HG03066 (cell line): ENCODE data around the gene RIMKLB.
"Not testable (repeated sequence)": the region's sequence is repeated elsewhere in the genome, so short reads cannot be mapped to it uniquely, and the experiment has no call there.

ENCODE experiments used
- ATAC-seq: cut with Tn5 transposase; IDR thresholded peaks from one replicate; pipeline ENCODE4 v1.9.1; 2021; ENCODE audit warnings: low read depth; ENCODE audit not compliant: unreplicated experiment

RIMKLB gene

DNA sequence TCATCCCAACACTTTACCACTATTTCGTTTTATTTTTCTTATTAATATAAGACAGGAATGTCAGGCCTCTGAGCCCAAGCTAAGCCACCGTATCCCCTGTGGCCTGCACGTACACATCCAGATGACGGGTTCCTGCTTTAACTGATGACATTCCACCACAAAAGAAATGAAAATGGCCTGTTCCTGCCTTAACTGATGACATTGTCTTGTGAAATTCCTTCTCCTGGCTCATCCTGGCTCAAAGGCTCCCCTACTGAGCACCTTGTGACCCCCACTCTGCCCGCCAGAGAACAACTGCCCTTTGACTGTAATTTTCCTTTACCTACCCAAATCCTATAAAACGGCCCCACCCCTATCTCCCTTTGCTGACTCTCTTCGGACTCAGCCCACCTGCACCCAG, 112.3 kb downstream of the RIMKLB start:
- ATAC-seq, result not testable (repeated sequence)

DNA sequence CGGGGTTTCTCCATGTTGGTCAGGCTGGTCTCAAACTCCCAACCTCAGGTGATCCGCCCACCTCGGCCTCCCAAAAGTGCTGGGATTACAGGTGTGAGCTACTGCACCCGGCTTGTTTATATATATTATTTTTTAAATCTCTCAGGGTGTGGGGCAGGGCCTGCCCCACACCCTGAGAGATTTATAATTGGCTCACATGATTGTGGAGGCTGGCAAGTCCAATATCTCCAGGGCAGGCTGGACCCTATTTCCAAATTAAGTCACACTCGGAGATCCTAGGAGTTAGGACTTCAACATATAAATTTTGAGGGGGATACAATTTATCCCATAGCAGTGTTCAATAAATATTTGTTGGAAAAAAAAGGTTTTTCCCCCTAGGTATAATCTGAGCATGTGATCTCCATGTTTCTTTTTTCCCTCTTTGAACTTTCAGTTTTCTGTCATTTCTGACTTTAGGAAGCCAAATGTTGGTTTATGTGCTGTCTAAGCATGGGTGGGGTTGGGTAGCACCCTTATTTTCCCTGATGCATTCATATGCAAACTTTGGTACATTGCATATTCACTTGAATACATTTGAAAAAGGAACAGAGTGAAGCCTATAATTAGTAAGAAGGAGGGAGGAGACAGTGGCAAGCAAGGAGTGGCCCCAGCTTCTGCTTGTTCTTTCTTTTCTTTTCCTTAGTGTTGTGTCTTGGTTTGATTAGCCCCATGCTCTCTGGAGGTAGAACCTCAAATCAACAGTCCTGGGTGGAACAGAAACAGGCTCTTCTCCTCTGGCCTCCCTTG, 116.0 kb downstream of the RIMKLB start:
- no peak for ATAC-seq

DNA sequence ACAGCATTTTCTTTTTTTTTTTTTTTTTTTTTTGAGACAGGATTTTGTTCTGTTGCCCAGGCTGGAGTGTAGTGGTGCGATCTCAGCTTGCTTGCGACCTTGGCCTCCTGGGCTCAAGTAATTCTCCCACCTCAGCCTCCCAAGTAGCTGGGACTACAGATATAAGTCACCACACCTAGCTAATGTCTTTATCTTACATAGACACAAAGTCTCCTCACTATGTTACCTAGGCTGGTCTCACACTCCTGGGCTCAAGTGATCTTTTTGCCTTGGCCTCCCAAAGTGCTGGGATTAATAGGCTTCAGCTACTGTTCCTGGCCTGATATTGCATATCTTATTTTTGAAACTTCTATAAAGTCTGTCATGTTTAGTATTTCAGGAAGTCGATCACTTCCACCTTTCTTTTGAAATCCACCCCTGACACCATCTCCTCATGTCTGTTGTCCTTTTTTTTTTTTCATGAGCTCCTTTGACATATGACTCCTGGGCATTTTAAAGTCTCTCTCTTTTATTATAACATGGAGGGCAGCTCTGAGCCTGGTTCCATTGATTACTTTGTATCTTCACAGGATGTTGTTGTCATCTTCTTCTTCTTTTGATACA, 118.8 kb downstream of the RIMKLB start:
- ATAC-seq, result no peak

DNA sequence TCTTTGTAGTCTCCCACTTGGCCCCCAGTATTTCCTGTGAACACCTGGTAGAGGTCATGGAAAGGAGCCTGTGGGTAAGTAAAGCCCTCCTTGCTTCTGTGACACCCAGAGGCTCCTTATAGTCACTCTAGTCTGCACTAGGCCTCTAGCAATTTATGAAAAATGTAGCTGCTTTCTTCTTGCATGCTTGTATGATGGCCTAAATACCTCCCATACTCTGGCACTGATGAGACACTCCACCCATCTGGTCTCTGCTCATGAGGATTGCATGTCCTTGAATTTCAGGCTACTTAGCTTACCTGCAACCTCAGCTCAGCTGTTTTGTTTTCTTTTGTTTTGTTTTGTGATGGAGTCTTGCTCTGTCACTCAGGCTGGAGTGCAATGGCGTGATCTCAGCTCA, 120.1 kb downstream of the RIMKLB start:
- ATAC-seq, result no peak

DNA sequence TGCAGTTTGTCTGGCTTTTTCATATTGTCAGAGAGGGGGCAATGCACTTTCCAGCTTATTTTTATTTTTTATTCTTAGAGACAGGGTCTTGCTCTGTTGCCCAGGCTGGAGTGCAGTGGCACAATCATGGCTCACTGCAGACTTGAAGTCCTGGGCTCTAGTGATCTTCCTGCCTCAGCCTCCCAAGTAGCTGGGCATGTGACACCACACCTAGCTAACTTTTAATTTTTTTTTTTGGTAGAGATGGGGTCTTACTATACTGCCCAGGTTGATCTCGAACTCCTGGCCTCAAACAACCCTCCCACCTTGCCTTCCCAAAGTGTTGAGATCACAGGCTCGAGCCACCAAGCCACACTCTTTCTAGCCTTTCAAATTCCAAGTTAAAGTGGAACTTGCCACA, 120.7 kb downstream of the RIMKLB start:
- ATAC-seq, result no peak

DNA sequence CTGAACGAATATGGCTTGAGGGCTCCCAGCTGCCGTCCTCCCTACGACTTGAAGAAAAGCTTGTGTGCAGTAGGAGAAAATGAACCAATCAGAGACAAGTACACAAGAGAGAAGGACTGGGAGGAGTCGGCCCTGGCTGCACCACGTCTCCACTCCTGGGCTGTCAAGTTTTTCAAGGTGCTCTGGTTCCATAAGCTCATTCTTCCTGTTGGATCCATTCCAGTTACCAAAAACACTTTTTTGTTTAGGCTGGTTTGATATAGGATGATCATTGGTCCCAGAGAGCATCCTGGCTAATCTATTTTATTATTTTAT, 121.8 kb downstream of the RIMKLB start:
- no peak for ATAC-seq

DNA sequence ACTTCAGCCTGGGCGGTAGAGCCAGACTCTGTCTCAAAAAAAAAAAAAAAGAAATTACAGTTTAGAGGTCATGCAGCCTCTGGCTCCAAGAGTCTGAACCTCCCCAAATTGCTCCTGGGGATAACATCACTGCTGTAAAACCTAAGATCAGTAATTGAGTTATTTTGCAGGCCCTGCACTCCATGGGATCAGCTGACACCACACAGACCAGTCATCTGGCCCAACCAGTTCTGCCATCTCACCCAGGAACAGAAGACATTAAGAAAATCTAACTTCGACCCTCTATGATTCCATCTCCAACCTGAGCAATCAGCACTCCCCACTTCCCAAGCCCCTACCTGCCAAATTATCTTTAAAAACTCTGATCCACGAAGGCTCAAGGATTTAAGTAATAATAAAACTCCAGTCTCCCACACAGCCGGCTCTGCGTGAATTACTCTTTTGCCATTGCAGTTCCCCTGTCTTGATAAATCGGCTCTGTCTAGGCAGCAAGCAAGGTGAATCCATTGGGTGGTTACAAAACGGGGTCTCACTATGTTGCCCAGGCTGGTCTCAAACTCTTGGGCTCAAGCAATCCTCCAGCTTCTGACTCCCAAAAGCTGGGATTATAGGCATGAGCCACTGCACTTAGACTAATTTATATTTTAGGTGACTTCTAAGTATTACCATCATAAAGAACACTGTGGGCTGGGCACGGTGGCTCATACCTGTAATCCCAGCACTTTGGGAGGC, 123.1 kb downstream of the RIMKLB start:
- not testable (repeated sequence) for ATAC-seq

DNA sequence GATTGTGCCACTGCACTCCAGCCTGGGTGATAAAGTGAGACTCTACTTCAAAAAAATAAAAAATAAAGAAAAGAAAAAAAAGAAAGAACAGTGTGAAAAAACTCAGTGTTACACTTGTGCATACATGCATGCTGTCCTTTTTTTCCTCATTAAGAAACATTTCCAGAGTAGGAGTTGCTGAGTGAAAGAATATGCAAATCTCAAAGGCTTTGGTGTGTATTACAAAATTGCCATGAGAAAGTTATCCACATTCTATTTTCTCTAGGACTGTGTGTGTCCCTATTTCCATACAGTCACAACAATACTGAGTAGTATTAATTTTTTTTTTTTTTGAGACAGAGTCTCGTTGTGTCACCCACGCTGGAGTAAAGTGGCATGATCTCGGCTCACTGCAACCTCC, 123.8 kb downstream of the RIMKLB start:
- ATAC-seq, result no peak

DNA sequence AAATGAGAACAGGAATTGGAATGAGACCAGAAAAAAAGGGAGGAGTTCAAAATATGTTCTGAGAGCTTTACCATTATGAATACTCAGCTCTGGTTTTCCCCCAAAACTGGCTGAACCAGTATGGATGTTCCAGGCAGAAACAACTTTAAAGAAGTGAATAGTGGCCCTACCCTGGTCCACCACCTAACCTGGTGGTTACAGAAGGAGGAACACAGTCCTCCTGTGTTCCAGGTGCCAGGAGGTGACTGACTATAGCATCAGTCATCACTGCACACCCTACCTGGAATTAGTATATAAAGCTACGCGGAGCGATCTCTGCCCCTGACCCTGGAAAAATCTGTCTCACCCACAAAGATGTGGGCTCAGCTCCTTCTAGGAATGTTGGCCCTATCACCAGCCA, 124.5 kb downstream of the RIMKLB start, which contains the start of gene A2ML1:
A2ML1 (plus strand) TSS at position 324 of the 400 bp plus-strand sequence; CDS start at position 355, 31 bp downstream.
- no peak for ATAC-seq

DNA sequence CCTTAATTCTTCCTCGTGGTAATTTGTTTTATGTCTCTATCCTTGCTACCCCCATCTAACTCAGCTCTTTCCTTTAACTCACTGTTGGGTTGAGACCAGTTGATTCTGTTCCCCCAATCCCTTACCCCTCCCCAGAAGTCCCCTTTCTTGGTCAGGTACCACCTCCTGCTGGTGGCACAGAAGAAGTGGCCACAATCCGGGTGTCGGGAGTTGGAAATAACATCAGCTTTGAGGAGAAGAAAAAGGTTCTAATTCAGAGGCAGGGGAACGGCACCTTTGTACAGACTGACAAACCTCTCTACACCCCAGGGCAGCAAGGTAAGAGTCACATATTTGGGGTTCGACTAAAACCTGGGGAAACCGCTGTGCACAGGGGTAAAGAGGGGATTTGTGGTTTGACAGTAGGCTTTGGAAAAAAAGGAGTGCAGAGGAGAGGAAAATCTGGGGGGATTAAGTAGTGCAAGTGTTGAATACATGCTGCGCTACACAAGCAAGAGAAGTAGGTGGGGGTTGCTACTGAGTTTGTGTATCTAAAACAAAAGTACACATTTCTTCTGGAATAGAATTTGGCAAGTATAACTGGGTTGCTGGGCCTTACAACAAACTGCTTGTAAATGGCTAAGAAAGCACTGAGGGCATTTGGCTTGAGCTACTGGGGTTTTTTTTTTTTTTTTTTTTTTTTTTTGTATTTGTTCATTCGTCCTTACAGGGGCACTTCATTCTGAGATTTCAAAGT, 125.9 kb downstream of the RIMKLB start:
- ATAC-seq, result no peak

DNA sequence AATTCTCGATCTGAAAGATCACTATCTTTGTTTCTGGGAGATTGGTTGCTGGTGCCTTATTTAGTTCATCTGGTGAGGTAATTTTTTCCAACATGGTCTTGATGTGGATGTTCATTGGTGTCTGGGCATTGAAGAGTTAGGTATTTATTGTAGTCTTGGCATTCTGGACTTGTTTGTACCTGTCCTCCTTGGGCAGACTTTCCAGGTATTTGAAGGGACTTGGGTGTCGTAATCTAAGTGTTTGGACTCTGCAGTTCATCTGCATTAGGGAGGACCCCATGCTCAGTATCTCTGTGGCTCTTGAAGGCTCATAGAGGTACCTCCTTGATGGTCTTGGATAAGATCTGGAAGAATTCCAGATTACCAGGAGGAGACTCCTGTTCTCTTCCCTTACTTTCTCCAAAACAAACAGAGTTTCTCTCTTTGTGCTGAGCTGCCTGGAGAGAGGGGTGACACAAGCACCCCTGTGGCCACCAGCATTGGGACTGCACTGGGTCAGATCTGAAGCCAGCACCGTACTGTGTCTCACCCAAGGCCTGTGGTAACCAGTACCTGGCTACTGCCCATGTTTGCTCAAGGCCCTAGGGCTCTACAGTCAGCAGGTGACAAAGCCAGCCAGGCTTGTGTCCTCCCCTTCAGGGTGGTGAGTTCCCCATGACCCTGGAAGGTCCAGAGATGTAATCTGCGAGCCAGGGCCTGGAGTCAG, 129.9 kb downstream of the RIMKLB start:
- no peak for ATAC-seq

DNA sequence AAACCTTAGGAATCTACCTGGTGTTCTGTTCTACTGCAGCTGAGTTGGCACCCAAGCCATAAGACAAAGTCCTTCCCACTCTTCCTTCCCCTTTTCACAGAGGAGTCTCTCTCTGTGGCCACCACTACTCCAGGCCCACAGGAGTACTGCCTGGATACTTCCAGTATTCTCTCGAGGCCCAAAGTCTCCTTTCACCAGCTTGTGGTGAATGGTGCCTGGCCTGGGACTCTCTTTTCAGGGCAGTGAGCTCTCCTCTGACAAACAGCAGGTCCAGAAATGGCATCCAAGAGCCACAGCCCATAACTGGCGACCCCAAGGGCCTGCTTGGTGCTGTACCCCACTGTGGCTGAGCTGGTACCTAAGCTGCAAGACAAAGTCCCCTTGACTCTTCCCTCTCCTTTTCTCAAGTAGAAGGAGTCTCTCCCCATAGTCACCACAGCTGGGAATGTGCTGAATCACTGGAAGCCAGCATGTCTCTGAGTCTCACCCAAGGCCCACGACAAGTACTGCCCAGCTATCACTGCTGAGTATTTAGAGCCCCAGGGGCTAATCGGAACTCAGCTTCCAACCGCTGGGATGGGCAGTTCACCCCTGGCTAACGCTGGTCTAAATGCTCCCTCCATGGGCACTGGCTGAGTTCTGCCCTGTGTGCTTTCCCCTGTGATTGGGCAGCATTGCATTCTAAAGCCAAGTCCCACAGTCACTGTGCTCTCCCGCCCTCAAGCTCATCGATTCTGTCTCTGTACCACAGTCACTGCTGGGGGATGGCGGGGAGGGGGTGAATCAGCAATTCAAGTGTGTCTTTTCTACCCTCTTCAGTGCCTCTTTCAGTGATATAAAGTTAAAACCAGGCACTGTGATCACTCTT, 130.7 kb downstream of the RIMKLB start:
- no peak for ATAC-seq

DNA sequence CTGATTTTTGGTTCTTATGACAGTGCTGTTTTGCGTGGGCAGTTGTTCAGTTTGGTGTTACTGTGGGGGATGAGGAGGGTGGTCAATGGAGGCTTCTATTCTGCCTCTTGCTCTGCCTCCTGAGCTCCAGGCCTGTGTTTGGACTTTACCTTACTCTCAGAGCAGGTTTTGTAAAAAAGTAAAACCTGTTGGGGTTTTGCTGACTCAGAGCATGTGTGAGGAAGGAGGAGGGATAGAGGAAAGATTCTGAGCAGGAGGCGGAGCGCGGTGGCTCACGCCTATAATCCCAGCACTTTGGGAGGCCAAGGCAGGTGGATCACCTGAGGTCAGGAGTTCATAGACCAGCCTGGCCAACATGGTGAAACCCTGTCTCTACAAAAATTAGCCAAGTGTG, 131.3 kb downstream of the RIMKLB start:
- ATAC-seq, result no peak

DNA sequence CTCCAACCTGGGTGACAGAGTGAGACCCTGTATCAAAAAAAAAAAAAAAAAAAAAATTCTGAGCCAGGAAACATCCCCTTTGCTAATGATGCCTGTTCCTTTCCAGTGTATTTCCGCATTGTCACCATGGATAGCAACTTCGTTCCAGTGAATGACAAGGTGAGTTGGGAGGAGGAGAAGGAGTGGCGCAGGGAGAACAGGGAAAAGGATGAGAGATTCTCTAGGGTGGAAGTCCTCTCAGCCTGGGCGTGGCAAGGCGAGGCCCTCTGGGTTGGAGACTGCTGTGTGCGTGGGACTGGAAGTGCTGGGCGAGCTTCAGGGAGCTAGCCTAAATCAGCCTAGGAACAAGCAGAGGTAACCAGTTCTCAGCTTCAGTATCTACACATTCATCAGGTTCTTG, 131.8 kb downstream of the RIMKLB start:
- no peak for ATAC-seq

DNA sequence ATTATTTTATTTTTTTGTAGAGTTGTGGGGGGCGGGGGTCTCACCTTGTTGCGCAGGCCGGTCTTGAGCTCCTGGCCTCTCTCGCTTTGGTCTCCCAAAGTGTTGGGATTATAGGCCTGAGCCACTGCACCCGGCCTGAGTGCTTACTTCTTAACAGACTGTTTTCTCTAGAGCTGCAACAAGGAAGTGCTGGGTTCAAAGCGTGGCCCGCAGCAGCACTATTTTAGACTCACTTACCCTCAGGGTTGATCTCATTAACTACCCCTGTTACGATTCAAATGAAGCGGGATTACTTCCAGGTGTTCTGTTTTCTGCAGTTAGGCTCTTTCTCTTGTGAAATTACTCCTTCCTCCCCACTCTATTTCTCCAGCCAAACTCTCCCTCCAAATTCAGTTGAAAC, 133.3 kb downstream of the RIMKLB start:
- no peak for ATAC-seq

DNA sequence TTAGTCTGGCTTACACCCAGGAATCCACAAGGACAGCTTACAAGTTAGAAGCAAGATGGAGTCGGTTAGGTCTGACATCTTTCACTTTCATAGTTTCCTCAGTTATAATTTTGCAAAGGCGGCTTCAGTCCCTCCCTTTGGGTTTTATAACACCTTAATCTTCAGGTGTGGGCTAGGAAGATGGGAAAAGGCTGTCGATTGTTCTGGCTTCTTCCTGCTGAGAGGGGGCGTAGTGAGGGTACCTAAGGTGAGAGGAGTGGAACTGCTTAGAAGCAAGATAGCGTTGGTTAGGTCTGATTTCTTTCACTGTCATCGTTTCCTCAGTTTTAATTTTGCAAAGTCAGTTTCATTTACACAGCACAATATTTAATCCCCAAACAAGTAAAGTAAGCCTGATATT, 134.7 kb downstream of the RIMKLB start:
- ATAC-seq, result no peak
